ENCODE results near the gene FUT2.

DNA sequence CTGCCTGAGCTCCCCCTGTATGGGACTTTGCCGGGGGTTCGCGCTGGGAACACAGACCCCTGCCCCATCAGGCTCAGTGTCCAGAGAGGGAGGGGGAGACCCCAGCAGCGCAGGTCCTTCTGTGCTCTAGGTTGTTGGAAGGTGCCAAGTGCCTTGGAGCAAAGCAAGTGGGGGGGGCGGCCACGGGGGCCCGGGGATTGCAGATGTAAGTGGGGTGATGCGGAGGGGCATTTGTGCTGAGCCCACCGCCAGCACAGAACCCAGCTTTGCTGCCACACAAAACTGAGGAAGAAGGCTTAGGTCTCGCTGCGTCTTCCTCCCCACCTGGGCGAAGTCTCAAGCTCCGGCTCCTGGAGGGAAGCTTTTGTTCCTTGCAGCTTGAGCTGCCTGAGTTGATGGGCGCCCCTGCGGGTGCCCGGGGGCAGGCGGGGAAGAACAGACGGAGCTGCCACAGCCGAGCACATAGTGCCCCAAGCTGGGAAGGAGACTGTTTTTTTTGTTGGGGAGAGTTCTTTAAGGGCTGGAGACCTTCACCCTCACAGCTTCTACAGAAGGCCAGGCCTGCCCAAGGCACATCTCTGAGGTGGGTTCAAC is 21.5 kb upstream of the FUT2 start:
- TF ChIP-seq, protein P1, sequence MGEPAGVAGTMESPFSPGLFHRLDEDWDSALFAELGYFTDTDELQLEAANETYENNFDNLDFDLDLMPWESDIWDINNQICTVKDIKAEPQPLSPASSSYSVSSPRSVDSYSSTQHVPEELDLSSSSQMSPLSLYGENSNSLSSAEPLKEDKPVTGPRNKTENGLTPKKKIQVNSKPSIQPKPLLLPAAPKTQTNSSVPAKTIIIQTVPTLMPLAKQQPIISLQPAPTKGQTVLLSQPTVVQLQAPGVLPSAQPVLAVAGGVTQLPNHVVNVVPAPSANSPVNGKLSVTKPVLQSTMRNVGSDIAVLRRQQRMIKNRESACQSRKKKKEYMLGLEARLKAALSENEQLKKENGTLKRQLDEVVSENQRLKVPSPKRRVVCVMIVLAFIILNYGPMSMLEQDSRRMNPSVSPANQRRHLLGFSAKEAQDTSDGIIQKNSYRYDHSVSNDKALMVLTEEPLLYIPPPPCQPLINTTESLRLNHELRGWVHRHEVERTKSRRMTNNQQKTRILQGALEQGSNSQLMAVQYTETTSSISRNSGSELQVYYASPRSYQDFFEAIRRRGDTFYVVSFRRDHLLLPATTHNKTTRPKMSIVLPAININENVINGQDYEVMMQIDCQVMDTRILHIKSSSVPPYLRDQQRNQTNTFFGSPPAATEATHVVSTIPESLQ (CRISPR knock-in tag; conservative IDR thresholded peaks at IDR 0.05), result no peak
- TF ChIP-seq, protein P2, sequence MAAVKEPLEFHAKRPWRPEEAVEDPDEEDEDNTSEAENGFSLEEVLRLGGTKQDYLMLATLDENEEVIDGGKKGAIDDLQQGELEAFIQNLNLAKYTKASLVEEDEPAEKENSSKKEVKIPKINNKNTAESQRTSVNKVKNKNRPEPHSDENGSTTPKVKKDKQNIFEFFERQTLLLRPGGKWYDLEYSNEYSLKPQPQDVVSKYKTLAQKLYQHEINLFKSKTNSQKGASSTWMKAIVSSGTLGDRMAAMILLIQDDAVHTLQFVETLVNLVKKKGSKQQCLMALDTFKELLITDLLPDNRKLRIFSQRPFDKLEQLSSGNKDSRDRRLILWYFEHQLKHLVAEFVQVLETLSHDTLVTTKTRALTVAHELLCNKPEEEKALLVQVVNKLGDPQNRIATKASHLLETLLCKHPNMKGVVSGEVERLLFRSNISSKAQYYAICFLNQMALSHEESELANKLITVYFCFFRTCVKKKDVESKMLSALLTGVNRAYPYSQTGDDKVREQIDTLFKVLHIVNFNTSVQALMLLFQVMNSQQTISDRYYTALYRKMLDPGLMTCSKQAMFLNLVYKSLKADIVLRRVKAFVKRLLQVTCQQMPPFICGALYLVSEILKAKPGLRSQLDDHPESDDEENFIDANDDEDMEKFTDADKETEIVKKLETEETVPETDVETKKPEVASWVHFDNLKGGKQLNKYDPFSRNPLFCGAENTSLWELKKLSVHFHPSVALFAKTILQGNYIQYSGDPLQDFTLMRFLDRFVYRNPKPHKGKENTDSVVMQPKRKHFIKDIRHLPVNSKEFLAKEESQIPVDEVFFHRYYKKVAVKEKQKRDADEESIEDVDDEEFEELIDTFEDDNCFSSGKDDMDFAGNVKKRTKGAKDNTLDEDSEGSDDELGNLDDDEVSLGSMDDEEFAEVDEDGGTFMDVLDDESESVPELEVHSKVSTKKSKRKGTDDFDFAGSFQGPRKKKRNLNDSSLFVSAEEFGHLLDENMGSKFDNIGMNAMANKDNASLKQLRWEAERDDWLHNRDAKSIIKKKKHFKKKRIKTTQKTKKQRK (IDR thresholded peaks at IDR 0.05; ENCODE audit: low read length), result no peak
- TF ChIP-seq RELA (CRISPR knock-in tag; IDR thresholded peaks at IDR 0.05), result no peak
